K562 (cell line): ENCODE data around the gene MADD. TPM values are rescaled to one million over a fixed set of nuclear protein-coding genes. Genes with fewer than 3 reads are reported as not detected.

Source experiments
- ATAC-seq: fragments of 200-7000 bp; cut with Tn5 transposase; 3 replicates; pipeline ENCODE4 v1.9.1; 2020; ENCODE audit warnings: moderate library complexity
- BruUV-seq: library from RNA; stranded (reverse); fragments of 400-500 nt; replicated peaks from 2 replicates; lab custom pipeline; 2021; lab: Mats Ljungman, UMichigan
- CTCF ChIA-PET: fragments of 300-600 bp; formaldehyde crosslinking; extraction: SDS; loops from one replicate; lab custom pipeline; 2021; ENCODE audit warnings: low intra/inter-chr PET ratio; lab: Yijun Ruan, JAX
- POLR2A ChIA-PET: fragments of 300-600, 350-650 bp; sonication (Branson Sonifier 250); formaldehyde crosslinking; extraction: SDS; loops from one replicate; lab custom pipeline; 2021; ENCODE audit warnings: antibody characterized with exemption, inconsistent platforms; lab: Yijun Ruan, JAX
- DNase-seq, 4 experiments: peaks; one replicate each; pipeline versions ENCODE4 v3.0.0 to v3.0.0-alpha.2; 2011 to 2018; ENCODE audit warnings: low spot score in 3 of 4, mixed read lengths in 3 of 4; ENCODE audit errors: extremely low read depth in 1 of 4
- FAIRE-seq: peaks from 2 replicates; lab custom pipeline; 2011; peaks lifted over from hg19 to GRCh38; lab: Jason Lieb, UNC
- H2AFZ ChIP-seq: 2 replicates; pipeline ENCODE4 v1.6.0; 2011; ENCODE audit warnings: low read depth, low read length, control low read depth, inconsistent platforms
- H3K27ac ChIP-seq: fragments of 200-600 bp; 3 replicates; pipeline ENCODE4 v1.8.0; 2011; ENCODE audit warnings: low read depth, mild to moderate bottlenecking, control low read depth, inconsistent platforms, low read length, moderate library complexity, mixed read lengths; ENCODE audit errors: extremely low read depth
- H3K27me3 ChIP-seq, 2 experiments: fragments of 300-600 bp in 1 of 2; 2 replicates in 1 of 2; 3 replicates in 1 of 2; pipeline versions ENCODE4 v1.6.0 to v1.8.0; 2011; ENCODE audit warnings: inconsistent platforms in 2 of 2, low read length in 2 of 2, mild to moderate bottlenecking in 1 of 2, mixed read lengths in 1 of 2, moderate library complexity in 1 of 2; ENCODE audit not compliant: control insufficient read depth in 2 of 2, insufficient read depth in 2 of 2
- H3K36me3 ChIP-seq: fragments of 300-600 bp; 3 replicates; pipeline ENCODE4 v1.8.0; 2011; ENCODE audit warnings: mild to moderate bottlenecking, low read length, inconsistent platforms; ENCODE audit not compliant: control insufficient read depth, insufficient read depth
- H3K4me1 ChIP-seq, 2 experiments: fragments of 200-600 bp in 1 of 2; replicated peaks in 1 of 2; 2 replicates in 1 of 2; 3 replicates in 1 of 2; pipeline versions ENCODE4 v1.5.1 to v1.8.0; 2011; ENCODE audit warnings: inconsistent platforms in 2 of 2, low read length in 2 of 2, mild to moderate bottlenecking in 1 of 2, mixed read lengths in 1 of 2, moderate library complexity in 1 of 2; ENCODE audit not compliant: control insufficient read depth in 2 of 2, insufficient read depth in 2 of 2
- H3K4me2 ChIP-seq: 2 replicates; pipeline ENCODE4 v1.6.1; 2011; ENCODE audit warnings: low read length, control low read depth, inconsistent platforms, mixed read lengths; ENCODE audit not compliant: insufficient read depth
- H3K4me3 ChIP-seq: fragments of 200-600 bp; sonication (generic), shearing (Covaris generic); 2 replicates; pipeline ENCODE4 v1.5.1; 2016; ENCODE audit warnings: control low read depth, inconsistent platforms
- H3K79me2 ChIP-seq: fragments of 200-600 bp; 3 replicates; pipeline ENCODE4 v1.8.0; 2011; ENCODE audit warnings: low read length, inconsistent platforms; ENCODE audit not compliant: control insufficient read depth, insufficient read depth
- H3K9ac ChIP-seq, 2 experiments: 2 replicates each; pipeline versions ENCODE4 v1.6.0 to v1.6.1; 2011; ENCODE audit warnings: low read depth in 2 of 2, low read length in 2 of 2, control low read depth in 1 of 2, inconsistent platforms in 1 of 2, mild to moderate bottlenecking in 1 of 2, mixed read lengths in 1 of 2; ENCODE audit not compliant: insufficient read depth in 1 of 2
- H3K9me1 ChIP-seq: one replicate; pipeline ENCODE4 v1.6.0; 2011; ENCODE audit warnings: inconsistent platforms, mild to moderate bottlenecking, low read length, moderate library complexity; ENCODE audit not compliant: control insufficient read depth, insufficient read depth
- H3K9me3 ChIP-seq: replicated peaks from 2 replicates; pipeline ENCODE4 v1.5.1; 2011; ENCODE audit warnings: low read depth, low read length, inconsistent platforms; ENCODE audit not compliant: control insufficient read depth, insufficient read depth
- H4K20me1 ChIP-seq: replicated peaks from 2 replicates; pipeline ENCODE4 v1.6.1; 2011; ENCODE audit warnings: low read length, inconsistent platforms, mixed read lengths; ENCODE audit not compliant: control insufficient read depth, insufficient read depth
- CHD2 ChIP-seq: IDR thresholded peaks from 2 replicates; pipeline ENCODE4 v1.6.1; 2011; ENCODE audit warnings: low read depth, low read length
- MAFG ChIP-seq: fragments of 450-650 bp; conservative IDR thresholded peaks from 2 replicates; pipeline ENCODE4 v1.6.1; 2016; ENCODE audit warnings: missing genetic modification characterization, missing compliant biosample characterization
- MED1 ChIP-seq: sonication (generic); formaldehyde crosslinking; IDR thresholded peaks from 2 replicates; pipeline ENCODE4 v1.8.1; 2023; ENCODE audit warnings: missing genetic modification reagents, borderline replicate concordance
- SMAD2 ChIP-seq: fragments of 150-350 bp; IDR thresholded peaks from 2 replicates; pipeline ENCODE4 v1.6.1; 2014; ENCODE audit warnings: low read depth, mild to moderate bottlenecking, low read length
- USF1 ChIP-seq: sonication (generic); formaldehyde crosslinking; IDR thresholded peaks from 2 replicates; pipeline ENCODE4 v1.9.0; 2022; ENCODE audit warnings: mild to moderate bottlenecking, missing genetic modification reagents
- ZFP36 ChIP-seq: fragments of 150-350 bp; IDR thresholded peaks from 2 replicates; pipeline ENCODE4 v1.6.1; 2018; ENCODE audit warnings: low read length, low read depth; ENCODE audit not compliant: partially characterized antibody
- WGBS: fragments of 100-300 bp; shearing (Covaris generic); methylation state at CpG from one replicate; pipeline ENCODE4 v1.1.6; 2016; ENCODE audit warnings: low coverage, mixed read lengths; ENCODE audit not compliant: insufficient coverage; ENCODE audit errors: missing lambda C conversion rate; 5-methylcytosine and 5-hydroxymethylcytosine counted together
- in situ Hi-C: fragments of 300-500 bp; cut with MboI; formaldehyde crosslinking; loops from 4 replicates; pipeline ENCODE4 v1.15.0; 2018; ENCODE audit warnings: inconsistent platforms, mixed read lengths
- intact Hi-C: fragments of 100-400 bp; cut with micrococcal nuclease; formaldehyde crosslinking; loops from 2 replicates; pipeline ENCODE4 v1.14.2; 2022
- polyA plus RNA-seq, 8 experiments: library from polyadenylated mRNA; depleted of rRNA in 4 of 8; stranded (reverse) in 5 of 8; unstranded in 3 of 8; fragments of >200 nt; fragmentation: Nextera tagmentation in 2 of 8; fragmentation: Illumina TruSeq in 1 of 8; extraction: Ambion mirVana in 2 of 8; extraction: Trizol in 1 of 8; gene quantifications; 2 replicates each; pipeline versions ENCODE4 v1.2.1 to v1.2.3, GENCODE V29; 2011 to 2014; ENCODE audit warnings: inconsistent platforms in 1 of 8, missing spikeins in 1 of 8
- total RNA-seq, 7 experiments: library from RNA; depleted of rRNA in 6 of 7; stranded (reverse); fragments of >200 nt in 6 of 7; fragmentation: Illumina TruSeq in 2 of 7; extraction: Trizol in 2 of 7; gene quantifications; 2 replicates each; pipeline versions ENCODE4 v1.2.1 to v1.2.3, GENCODE V29; 2011 to 2021; ENCODE audit warnings: low replicate concordance in 1 of 7
- TF ChIP-seq, protein P1 (sequence below): fragments of 450-650 bp; formaldehyde crosslinking; IDR thresholded peaks from 2 replicates; pipeline ENCODE4 v1.4.0; 2020; ENCODE audit warnings: mild to moderate bottlenecking, mixed read lengths
- TF ChIP-seq, protein P2 (sequence below): fragments of 450-650 bp; IDR thresholded peaks from 2 replicates; pipeline ENCODE4 v1.6.1; 2017; ENCODE audit warnings: antibody characterized with exemption

The MADD gene
- total and polyA plus RNA-seq, 9 of the 15 experiments (the other 6 are each of a cell fraction or from before 2014, with no cell fraction given), result 0.68 to 57.6 (median 33.6) TPM

DNA sequence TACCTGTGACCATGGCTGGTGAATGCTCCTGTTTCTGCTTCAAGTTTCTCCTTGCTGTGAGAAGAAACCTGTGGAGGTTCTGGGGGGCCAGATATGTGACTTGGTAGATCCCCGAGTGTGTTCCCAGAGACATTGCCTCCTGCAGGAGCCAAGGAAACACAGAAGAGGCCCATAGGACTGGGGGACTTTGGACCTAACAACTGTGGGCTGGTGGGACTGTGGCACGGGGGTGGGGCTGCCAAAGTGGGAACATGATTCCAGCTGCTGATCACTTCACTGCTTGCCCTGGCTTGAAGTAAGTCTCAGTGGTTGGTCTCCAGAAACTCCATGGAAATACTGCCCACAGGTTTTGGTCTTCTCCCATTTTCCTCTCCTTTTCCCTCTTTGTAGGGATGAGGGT lies 16.3 kb upstream of the MADD start:
- no peak for TF ChIP-seq ZFP36
- TF ChIP-seq, protein P1, sequence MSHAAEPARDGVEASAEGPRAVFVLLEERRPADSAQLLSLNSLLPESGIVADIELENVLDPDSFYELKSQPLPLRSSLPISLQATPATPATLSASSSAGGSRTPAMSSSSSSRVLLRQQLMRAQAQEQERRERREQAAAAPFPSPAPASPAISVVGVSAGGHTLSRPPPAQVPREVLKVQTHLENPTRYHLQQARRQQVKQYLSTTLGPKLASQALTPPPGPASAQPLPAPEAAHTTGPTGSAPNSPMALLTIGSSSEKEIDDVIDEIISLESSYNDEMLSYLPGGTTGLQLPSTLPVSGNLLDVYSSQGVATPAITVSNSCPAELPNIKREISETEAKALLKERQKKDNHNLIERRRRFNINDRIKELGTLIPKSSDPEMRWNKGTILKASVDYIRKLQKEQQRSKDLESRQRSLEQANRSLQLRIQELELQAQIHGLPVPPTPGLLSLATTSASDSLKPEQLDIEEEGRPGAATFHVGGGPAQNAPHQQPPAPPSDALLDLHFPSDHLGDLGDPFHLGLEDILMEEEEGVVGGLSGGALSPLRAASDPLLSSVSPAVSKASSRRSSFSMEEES (CRISPR knock-in tag), result no peak
- no peak for TF ChIP-seq MED1 (CRISPR knock-in tag)
- TF ChIP-seq MAFG (tag), result no peak
- no peak for TF ChIP-seq USF1 (CRISPR knock-in tag)
- TF ChIP-seq, protein P2, sequence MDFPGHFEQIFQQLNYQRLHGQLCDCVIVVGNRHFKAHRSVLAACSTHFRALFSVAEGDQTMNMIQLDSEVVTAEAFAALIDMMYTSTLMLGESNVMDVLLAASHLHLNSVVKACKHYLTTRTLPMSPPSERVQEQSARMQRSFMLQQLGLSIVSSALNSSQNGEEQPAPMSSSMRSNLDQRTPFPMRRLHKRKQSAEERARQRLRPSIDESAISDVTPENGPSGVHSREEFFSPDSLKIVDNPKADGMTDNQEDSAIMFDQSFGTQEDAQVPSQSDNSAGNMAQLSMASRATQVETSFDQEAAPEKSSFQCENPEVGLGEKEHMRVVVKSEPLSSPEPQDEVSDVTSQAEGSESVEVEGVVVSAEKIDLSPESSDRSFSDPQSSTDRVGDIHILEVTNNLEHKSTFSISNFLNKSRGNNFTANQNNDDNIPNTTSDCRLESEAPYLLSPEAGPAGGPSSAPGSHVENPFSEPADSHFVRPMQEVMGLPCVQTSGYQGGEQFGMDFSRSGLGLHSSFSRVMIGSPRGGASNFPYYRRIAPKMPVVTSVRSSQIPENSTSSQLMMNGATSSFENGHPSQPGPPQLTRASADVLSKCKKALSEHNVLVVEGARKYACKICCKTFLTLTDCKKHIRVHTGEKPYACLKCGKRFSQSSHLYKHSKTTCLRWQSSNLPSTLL, result no peak
- TF ChIP-seq CHD2, result no peak
- no peak for TF ChIP-seq SMAD2
- Histone ChIP-seq H3K36me3 (no peaks in the 10 kb centered on the region), H3K27me3 (no peaks in the 10 kb centered on the region), H3K27ac (no peak overlapping the region), H3K4me3 (no peak overlapping the region), H3K4me2 (no peak overlapping the region), H2AFZ (no peak overlapping the region), H3K79me2 (peaks cover 19% of the 10 kb centered on the region), H3K9me1 (no peaks in the 10 kb centered on the region), H4K20me1 (no peaks in the 10 kb centered on the region), H3K9ac (peak overlapping the region in 1 of 2 experiments; percentile 64; a peak in 1 of 4 replicates), H3K4me1 (peaks cover 31 to 34% of the 10 kb centered on the region in 2 experiments), H3K9me3 (no peaks in the 10 kb centered on the region)
- in situ Hi-C loops, result no loop called here
- ChIA-PET POLR2A (interaction anchor here (1.7 kb wide), 1 partner anchor 39 kb away, joined by 3 read pairs; the partner anchor contains the start of gene DDB2), CTCF (no interaction called here)
- no peak for DNase-seq
- no peak for FAIRE-seq
- no peak for ATAC-seq
- intact Hi-C loops, result no loop called here
- 50% methylated on average over 2 of the region's 2 CpGs for WGBS
- BruUV-seq, result no TSS peak
